GM03348 (cell line): Measurements from ENCODE around the gene DLG1.

Source experiments
- DNase-seq: peaks from one replicate; pipeline ENCODE4 v3.0.0; 2012; ENCODE audit warnings: low spot score

Gene DLG1

GRCh38 chr3:197298341-197298944 lies at the start of gene DLG1:
Gene DLG1 (minus strand): TSS chr3:197298612. CDS start chr3:197297204, 1,408 bp downstream.
- peak; percentile 94 for DNase-seq

- no peak for DNase-seq
These were observed 49.6 kb upstream of the DLG1 start for GRCh38 chr3:197348014-197348413.

GRCh38 chr3:197345390-197345789 lies 47.0 kb upstream of the DLG1 start:
- no peak for DNase-seq

- no peak for DNase-seq
These were observed 46.3 kb upstream of the DLG1 start for GRCh38 chr3:197344582-197345318.

GRCh38 chr3:197343656-197344408 lies 45.4 kb upstream of the DLG1 start:
- DNase-seq: no peak

- DNase-seq: no peak
These were observed 44.7 kb upstream of the DLG1 start for GRCh38 chr3:197343111-197343510.

- no peak for DNase-seq
These were observed 42.1 kb upstream of the DLG1 start for GRCh38 chr3:197340521-197340871.

GRCh38 chr3:197339841-197340520 lies 41.6 kb upstream of the DLG1 start:
- DNase-seq: peak; percentile 85

GRCh38 chr3:197338586-197338985 lies 40.2 kb upstream of the DLG1 start:
- no peak for DNase-seq

GRCh38 chr3:197337656-197338055 lies 39.2 kb upstream of the DLG1 start:
- no peak for DNase-seq

- DNase-seq: no peak
These were observed 38.8 kb upstream of the DLG1 start for GRCh38 chr3:197337214-197337613.

- no peak for DNase-seq
These were observed 37.9 kb upstream of the DLG1 start for GRCh38 chr3:197336348-197336747.

GRCh38 chr3:197335428-197336132 lies 37.2 kb upstream of the DLG1 start:
- no peak for DNase-seq

- no peak for DNase-seq
These were observed 35.7 kb upstream of the DLG1 start for GRCh38 chr3:197333901-197334639.

- peak; percentile 31 for DNase-seq
These were observed 32.7 kb upstream of the DLG1 start for GRCh38 chr3:197331131-197331530.

GRCh38 chr3:197329382-197329781 lies 31.0 kb upstream of the DLG1 start:
- DNase-seq: no peak

- DNase-seq: no peak
These were observed 29.8 kb upstream of the DLG1 start for GRCh38 chr3:197328198-197328597.

GRCh38 chr3:197327701-197328100 lies 29.3 kb upstream of the DLG1 start:
- DNase-seq: peak; percentile 24

- no peak for DNase-seq
These were observed 27.4 kb upstream of the DLG1 start for GRCh38 chr3:197325773-197326172.

GRCh38 chr3:197322149-197322548 lies 23.7 kb upstream of the DLG1 start:
- DNase-seq: no peak

- DNase-seq: no peak
These were observed 22.2 kb upstream of the DLG1 start for GRCh38 chr3:197320582-197320981.
